ENCODE results near the gene RBM20. TPM values are rescaled to one million over a fixed set of nuclear protein-coding genes. Genes with fewer than 3 reads are reported as not detected.

RBM20 gene
- total and polyA plus RNA-seq, 2 of the 13 experiments (the other 11 are each of a cell fraction or from before 2014, with no cell fraction given), result 0.02 to 0.22 TPM

- TF ChIP-seq EEA1 (CRISPR knock-in tag; IDR thresholded peaks at IDR 0.05; ENCODE audit: borderline replicate concordance) (no peak), ZZZ3 (CRISPR knock-in tag; IDR thresholded peaks at IDR 0.05; ENCODE audit: borderline replicate concordance) (no peak), YEATS2 (CRISPR knock-in tag; IDR thresholded peaks at IDR 0.05; ENCODE audit: borderline replicate concordance) (no peak), BRD4 (CRISPR knock-in tag; IDR thresholded peaks at IDR 0.05) (no peak), ZNF775 (CRISPR knock-in tag; IDR thresholded peaks at IDR 0.05; ENCODE audit: borderline replicate concordance) (no peak), ZBTB46 (CRISPR knock-in tag; IDR thresholded peaks at IDR 0.05; ENCODE audit: borderline replicate concordance) (no peak), MLX (CRISPR knock-in tag; IDR thresholded peaks at IDR 0.05) (no peak), PHF8 (CRISPR knock-in tag; IDR thresholded peaks at IDR 0.05) (no peak), FOSL2 (CRISPR knock-in tag; IDR thresholded peaks at IDR 0.05) (no peak), TFDP1 (CRISPR knock-in tag; IDR thresholded peaks at IDR 0.05; ENCODE audit: borderline replicate concordance) (no peak), ZNF839 (CRISPR knock-in tag; IDR thresholded peaks at IDR 0.05; ENCODE audit: borderline replicate concordance) (no peak), STAG1 (CRISPR knock-in tag; IDR thresholded peaks at IDR 0.05) (peak; percentile 91), CREBL2 (CRISPR knock-in tag; IDR thresholded peaks at IDR 0.05; ENCODE audit: borderline replicate concordance) (no peak), POLR2AphosphoS2 (IDR thresholded peaks at IDR 0.05; ENCODE audit: low read depth, low read length) (no peak), REL (CRISPR knock-in tag; conservative IDR thresholded peaks at IDR 0.05) (no peak), KDM2A (CRISPR knock-in tag; IDR thresholded peaks at IDR 0.05; ENCODE audit: borderline replicate concordance, low read depth) (no peak), ZNF512B (CRISPR knock-in tag; IDR thresholded peaks at IDR 0.05; ENCODE audit: borderline replicate concordance) (no peak), SSRP1 (CRISPR knock-in tag; IDR thresholded peaks at IDR 0.05) (peak; percentile 88; the same call in 1 of the 2 replicates), TBX3 (IDR thresholded peaks at IDR 0.05; ENCODE audit: borderline replicate concordance) (no peak), CENPX (CRISPR knock-in tag; IDR thresholded peaks at IDR 0.05) (no peak), SOX6 (IDR thresholded peaks at IDR 0.05) (no peak), SOX6 (CRISPR knock-in tag; IDR thresholded peaks at IDR 0.05) (no peak), BCL3 (CRISPR knock-in tag; IDR thresholded peaks at IDR 0.05) (no peak), ZNF263 (CRISPR knock-in tag; IDR thresholded peaks at IDR 0.05) (peak; percentile 91)
Measured at GRCh38 chr10:110803830-110804338, 159.7 kb downstream of the RBM20 start (continued).
